ENCODE results near the gene AIMP1.
A peak's percentile ranks its signal among the peaks of the same experiment; 100 is the strongest.

Gene AIMP1

GRCh38 chr4:106315968-106316772, at the start of gene AIMP1, which contains the start of gene TBCK:
AIMP1 (plus strand) TSS chr4:106316550; CDS start chr4:106325010, 8,460 bp downstream.
TBCK (minus strand) TSS chr4:106316209; CDS start chr4:106308960, 7,249 bp downstream.
- intact Hi-C loops (cut with DNase I): no loop called here
- DNase-seq: peak; percentile 83 to 98 (median 89)

DNA sequence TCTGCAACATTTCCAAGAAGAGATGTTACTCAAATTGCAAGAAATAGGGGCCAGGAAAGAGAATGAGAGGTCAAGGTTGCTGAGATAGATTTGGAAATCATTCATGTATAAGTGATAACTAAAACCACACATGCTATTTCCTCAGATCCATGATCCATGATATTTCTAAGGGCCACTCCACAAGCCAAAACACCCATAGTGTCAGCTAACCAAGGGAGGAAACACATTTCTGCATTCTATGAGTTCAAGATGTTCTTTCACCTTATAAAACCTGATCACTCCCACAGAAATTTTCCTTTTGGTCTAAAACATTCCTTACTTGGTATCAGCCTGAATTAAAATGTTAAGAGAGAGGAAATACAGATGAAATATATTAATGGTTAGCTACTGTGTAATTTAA, 47.6 kb upstream of the AIMP1 start:
- no peak for DNase-seq
- intact Hi-C loops (cut with DNase I): no loop called here

GRCh38 chr4:106269711-106270110, 46.6 kb upstream of the AIMP1 start:
- DNase-seq: no peak
- intact Hi-C loops (cut with DNase I): no loop called here

- intact Hi-C loops (cut with DNase I): no loop called here
- no peak for DNase-seq
Measured at GRCh38 chr4:106270736-106271135, 45.6 kb upstream of the AIMP1 start.

DNA sequence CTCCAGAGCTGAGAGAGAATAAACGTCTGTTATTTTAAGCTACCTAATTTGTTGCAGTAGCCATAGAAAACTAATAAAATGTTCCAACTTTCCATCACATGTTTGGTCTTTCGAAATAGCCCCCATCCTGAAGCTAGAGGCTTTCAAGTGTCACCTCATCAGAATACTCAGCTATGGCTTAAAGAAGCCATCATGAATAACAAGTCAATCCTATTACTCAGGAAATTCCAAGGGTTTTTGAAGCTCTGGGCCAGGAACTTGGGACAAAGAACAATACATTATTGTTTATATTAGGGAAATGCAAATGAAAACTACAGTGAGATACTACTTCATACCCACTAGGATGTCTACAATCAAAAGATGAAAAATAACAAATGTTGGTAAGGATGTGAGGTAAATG, 42.5 kb upstream of the AIMP1 start:
- intact Hi-C loops (cut with DNase I): no loop called here
- DNase-seq: no peak

- DNase-seq: no peak
- intact Hi-C loops (cut with DNase I): no loop called here
Measured at GRCh38 chr4:106277140-106277675, 39.1 kb upstream of the AIMP1 start.

DNA sequence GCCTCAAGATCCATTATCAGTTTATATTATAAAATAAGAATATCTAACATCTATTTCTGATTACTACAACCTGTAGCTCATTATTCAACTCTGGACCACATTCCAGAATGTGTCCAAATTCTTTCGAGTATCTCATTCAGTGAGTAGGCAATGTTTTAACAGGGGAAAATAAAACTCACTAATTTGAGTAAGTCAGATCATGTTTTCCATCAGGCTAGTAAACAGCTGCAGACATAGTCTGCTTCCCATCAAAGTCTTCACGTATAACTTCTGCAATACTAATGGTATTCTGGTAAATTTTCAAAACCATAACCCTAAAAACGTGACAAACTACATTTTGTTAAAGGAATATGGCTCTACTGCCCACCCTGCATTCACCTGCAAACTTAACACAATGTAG, 32.1 kb upstream of the AIMP1 start:
- intact Hi-C loops (cut with DNase I): no loop called here
- DNase-seq: no peak

GRCh38 chr4:106286611-106287010, 29.7 kb upstream of the AIMP1 start:
- intact Hi-C loops (cut with DNase I): no loop called here
- DNase-seq: no peak

DNA sequence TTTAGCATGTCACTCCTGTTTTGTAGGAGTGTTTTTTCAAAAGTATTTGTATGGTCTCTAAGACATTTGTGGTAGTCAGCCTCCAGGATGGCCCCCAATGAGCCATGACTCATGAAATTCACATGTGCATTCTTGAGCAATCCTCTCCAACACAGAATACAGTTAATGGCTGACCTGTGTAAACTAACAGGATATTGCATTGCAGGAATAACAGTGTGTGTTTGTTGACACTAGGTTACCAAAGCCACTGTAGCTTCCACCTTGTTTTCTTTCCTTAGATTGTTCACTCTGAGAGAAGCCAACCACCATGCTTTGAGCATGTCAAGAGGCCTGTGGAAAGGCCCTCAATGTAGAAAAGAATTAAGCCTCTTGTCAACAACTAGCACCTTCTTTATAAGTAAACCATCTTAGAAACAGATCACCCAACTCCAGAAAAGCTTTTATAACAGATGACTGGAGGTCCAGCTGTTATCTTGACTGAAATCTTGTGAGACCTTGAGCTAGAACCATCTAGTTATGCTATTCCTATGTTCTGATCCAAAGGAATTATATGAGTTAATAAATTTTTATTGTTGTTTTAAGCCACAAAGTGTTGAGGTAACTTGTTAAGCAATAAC, 28.9 kb upstream of the AIMP1 start:
- intact Hi-C loops (cut with DNase I): no loop called here
- DNase-seq: no peak

GRCh38 chr4:106289737-106290136, 26.6 kb upstream of the AIMP1 start:
- intact Hi-C loops (cut with DNase I): no loop called here
- no peak for DNase-seq

DNA sequence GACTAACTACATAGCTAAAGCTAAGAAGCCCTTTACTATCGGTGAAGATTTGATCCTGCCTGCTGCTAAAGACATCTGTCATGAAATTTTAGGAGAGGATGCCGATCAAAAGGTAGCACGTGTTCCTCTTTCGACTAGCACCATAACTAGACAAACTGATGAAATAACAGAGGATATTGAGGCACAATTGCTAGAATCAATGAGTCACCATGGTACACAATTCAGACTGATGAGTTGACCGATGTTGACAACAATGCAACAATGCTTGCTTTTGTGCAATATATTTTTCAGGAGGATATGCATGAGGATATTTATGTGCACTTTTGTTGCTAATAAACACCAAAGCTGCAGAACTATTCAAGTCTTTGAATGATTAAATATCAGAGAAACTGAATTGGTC, 24.7 kb upstream of the AIMP1 start:
- DNase-seq: no peak
- intact Hi-C loops (cut with DNase I): no loop called here

DNA sequence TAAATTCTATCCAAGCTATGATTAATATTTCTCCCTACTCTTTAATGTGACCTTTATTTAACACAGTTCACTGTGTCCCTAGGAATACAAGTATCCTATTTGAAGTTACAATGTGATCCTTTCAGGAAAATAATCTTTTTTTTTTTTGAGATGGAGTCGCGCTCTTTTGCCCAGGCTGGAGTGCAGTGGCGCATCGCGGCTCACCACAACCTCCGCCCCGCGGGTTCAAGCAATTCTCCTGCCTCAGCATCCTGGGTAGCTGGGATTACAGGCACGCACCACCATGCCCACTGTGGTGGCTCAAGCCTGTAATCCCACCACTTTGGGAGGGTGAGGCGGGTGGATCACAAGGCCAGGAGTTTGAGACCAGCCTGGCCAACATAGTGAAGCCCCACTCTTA, 22.3 kb upstream of the AIMP1 start:
- intact Hi-C loops (cut with DNase I): no loop called here
- DNase-seq: peak in 1 of 10 donors; percentile 32

DNA sequence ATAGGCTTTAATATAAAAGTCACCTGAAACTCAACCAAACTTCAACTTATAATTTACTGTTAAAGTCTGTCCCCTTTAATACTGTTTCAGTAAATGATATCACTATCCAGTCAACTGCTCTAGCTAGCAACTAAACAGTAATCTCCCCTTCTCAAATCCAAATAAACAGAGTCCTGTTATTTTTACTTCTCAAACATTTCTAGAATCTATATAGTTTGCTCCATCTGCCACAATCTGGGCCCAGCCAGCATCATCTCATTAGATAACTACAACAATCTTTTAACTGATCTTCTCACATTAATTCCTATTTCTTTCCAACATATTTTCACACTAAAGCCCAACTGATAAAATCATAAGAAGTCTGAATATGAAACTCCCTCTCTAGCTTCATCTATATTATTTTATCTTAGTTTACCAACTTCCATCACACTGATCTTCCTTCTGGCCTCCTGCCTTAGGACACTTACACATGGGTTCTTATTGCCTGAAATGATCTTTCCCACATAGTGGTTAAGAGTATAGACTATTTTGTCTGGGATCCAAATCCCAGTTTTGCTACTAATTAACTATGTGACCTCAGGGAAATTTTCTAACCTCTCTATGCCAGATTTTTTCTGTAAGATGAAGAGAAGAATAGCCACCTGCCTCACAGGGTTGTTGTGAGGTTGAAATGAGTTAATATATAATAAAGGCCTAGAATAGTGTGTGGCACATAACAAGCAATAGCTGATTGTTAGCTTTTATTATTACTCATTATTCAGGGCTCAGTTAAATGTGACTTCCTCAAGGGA, 18.9 kb upstream of the AIMP1 start:
- intact Hi-C loops (cut with DNase I): no loop called here

GRCh38 chr4:106299977-106300376, 16.4 kb upstream of the AIMP1 start:
- intact Hi-C loops (cut with DNase I): no loop called here
- peak in 1 of 10 donors; percentile 61 for DNase-seq

More for the DNA sequence above, 18.9 kb upstream of the AIMP1 start:
- DNase-seq: no peak

- DNase-seq: no peak
- intact Hi-C loops (cut with DNase I): no loop called here
Measured at GRCh38 chr4:106301393-106302061, 14.8 kb upstream of the AIMP1 start.

GRCh38 chr4:106302062-106302438, 14.3 kb upstream of the AIMP1 start:
- no peak for DNase-seq
- intact Hi-C loops (cut with DNase I): no loop called here

DNA sequence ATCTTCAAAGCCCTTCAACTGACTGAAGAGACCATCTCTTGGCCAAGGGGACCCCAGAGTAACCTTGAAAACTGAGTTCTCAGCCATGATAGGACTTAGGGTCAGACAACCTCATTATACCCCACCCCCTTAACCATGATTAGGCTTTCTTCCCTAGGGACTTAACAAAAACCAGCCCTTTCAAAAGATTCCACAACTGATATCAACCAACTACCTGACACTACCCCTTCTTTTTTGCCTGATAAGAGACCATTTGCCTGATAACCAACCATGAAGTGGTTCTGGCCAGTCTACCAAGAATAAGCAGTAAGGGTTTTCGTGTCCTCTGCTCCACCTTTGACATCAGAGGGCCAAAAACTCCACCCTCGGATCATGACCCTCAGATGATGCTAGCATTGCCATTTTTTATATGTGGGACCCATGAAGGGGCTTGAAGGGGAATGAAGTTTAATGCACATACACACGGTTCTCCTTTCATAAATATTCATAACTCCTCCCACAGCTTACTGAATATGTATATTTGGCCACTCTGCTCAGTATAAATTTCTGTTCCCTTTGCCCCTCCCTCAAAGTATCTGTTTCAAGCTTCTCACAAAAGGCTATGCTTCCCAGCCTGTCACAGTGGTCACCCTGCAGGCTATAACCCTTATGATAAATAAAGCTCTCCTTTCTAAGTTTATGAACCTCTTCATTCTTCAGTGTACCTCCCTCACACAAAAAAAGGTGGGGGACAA, 12.6 kb upstream of the AIMP1 start:
- DNase-seq: no peak
- intact Hi-C loops (cut with DNase I): no loop called here

DNA sequence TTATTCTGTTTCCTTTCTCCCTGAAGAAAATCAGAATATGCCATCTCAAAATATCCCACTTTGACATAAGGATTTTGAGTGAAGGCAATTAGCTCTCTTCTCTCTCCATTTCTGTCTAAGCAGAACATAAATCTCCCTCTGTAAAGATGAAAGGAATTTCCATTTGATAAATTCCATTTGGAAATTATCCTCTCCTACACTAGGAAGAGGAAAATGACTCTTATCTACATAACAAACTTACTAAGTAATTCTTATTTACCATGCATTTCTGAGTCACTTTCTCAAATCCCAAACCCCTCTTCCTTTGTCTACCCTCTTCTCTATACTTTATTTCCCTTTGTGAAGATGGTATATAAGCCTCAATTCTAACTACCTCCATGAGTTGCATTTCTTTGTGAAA, 11.7 kb upstream of the AIMP1 start:
- no peak for DNase-seq
- intact Hi-C loops (cut with DNase I): no loop called here

- intact Hi-C loops (cut with DNase I): no loop called here
- no peak for DNase-seq
Measured at GRCh38 chr4:106305435-106306055, 10.8 kb upstream of the AIMP1 start.
